ENCODE data around the gene MRPL22. TPM values are rescaled to one million over a fixed set of nuclear protein-coding genes. Genes with fewer than 3 reads are reported as not detected.

Gene MRPL22
- total RNA-seq, 1 experiment from 2014 or later: 68.3 TPM

- ATAC-seq (no peak), DNase-seq (ENCODE audit: low read depth, low spot score) (no peak)
- Histone ChIP-seq H3K9me2 (ENCODE audit: insufficient read depth) (no peaks in the 10 kb centered on the region), H3K4me1 (ENCODE audit: control insufficient read depth in 1 of 2, insufficient read depth in 2 of 2, low read length in 2 of 2) (no peaks in the 10 kb centered on the region), H3K27ac (ENCODE audit: low read depth, low read length) (no peak overlapping the region), H4K20me1 (ENCODE audit: insufficient read depth) (no peaks in the 10 kb centered on the region), H3K36me3 (ENCODE audit: control insufficient read depth in 1 of 2, insufficient read depth in 2 of 2, low read length in 2 of 2) (no peaks in the 10 kb centered on the region), H3K4me2 (ENCODE audit: low read length) (no peak overlapping the region), H3K4me3 (replicated peaks in 1 of 2; ENCODE audit: low read depth in 1 of 2, low read length in 2 of 2) (no peak overlapping the region), H3K9me3 (ENCODE audit: control insufficient read depth in 1 of 2, insufficient read depth in 1 of 2, low read depth in 1 of 2, low read length in 2 of 2) (no peaks in the 10 kb centered on the region), H3K9ac (ENCODE audit: low read length) (no peak overlapping the region), H3K79me2 (ENCODE audit: insufficient read depth, low read length) (no peaks in the 10 kb centered on the region), H2AFZ (ENCODE audit: low read depth, low read length, poor library complexity, severe bottlenecking) (no peak overlapping the region), H3K27me3 (ENCODE audit: insufficient read depth, low read length) (peaks cover 6% of the 10 kb centered on the region; the same call in 1 of the 2 replicates)
- no peak for TF ChIP-seq TCF7L2 (IDR thresholded peaks at IDR 0.05; ENCODE audit: borderline replicate concordance, extremely low read depth, insufficient read depth, insufficient read length)
- TF ChIP-seq FOSL1 (IDR thresholded peaks at IDR 0.05; ENCODE audit: low read depth): no peak
- TF ChIP-seq ZNF274 (IDR thresholded peaks at IDR 0.05; ENCODE audit: low read depth, low read length): no peak
- no peak for TF ChIP-seq ELF1 (IDR thresholded peaks at IDR 0.05; ENCODE audit: borderline replicate concordance, low read depth)
- TF ChIP-seq CEBPB (IDR thresholded peaks at IDR 0.05; ENCODE audit: low read depth): no peak
- TF ChIP-seq EGR1 (IDR thresholded peaks at IDR 0.05; ENCODE audit: low read depth): no peak
- no peak for TF ChIP-seq RAD21 (IDR thresholded peaks at IDR 0.05; ENCODE audit: low read depth)
- TF ChIP-seq MAX (IDR thresholded peaks at IDR 0.05): no peak
- TF ChIP-seq YY1 (IDR thresholded peaks at IDR 0.05; ENCODE audit: extremely low read depth, insufficient replicate concordance, low read depth, low read length): no peak
- TF ChIP-seq POLR2A (IDR thresholded peaks at IDR 0.05; ENCODE audit: borderline replicate concordance, extremely low read depth, insufficient read depth, insufficient read length): no peak
- no peak for TF ChIP-seq REST (IDR thresholded peaks at IDR 0.05; ENCODE audit: low read depth)
- no peak for TF ChIP-seq SP1 (IDR thresholded peaks at IDR 0.05; ENCODE audit: low read depth)
- TF ChIP-seq SRF (IDR thresholded peaks at IDR 0.05; ENCODE audit: low read depth): no peak
- no peak for TF ChIP-seq ATF3 (IDR thresholded peaks at IDR 0.05)
- TF ChIP-seq POLR2AphosphoS5 (IDR thresholded peaks at IDR 0.05; ENCODE audit: low read depth, low read length): no peak
- no peak for TF ChIP-seq ZBTB33 (IDR thresholded peaks at IDR 0.05; ENCODE audit: extremely low read depth, insufficient replicate concordance, low read length)
- no peak for TF ChIP-seq ZFX (IDR thresholded peaks at IDR 0.05)
- no peak for TF ChIP-seq JUND (IDR thresholded peaks at IDR 0.05)
- no peak for TF ChIP-seq EZH2 (IDR thresholded peaks at IDR 0.05)
- RAD21 ChIA-PET (ENCODE audit: low non-redundant PET in 1 of 2, low total read pairs in 2 of 2, uncharacterized antibody in 2 of 2, unreplicated experiment in 2 of 2): no interaction called here
- no TSS peak for BruUV-seq (replicated peaks)
- POLR2A ChIA-PET: no interaction called here
- intact Hi-C loops (cut with micrococcal nuclease): no loop called here
- CTCF ChIA-PET: interaction anchor here (1.1 kb wide), 1 partner anchor 13 kb away, joined by 3 read pairs; no protein-coding TSS in a partner anchor
These were observed 76.7 kb downstream of the MRPL22 start for GRCh38 chr5:155017610-155018009.
